Fibroblast of the aortic adventitia (primary cell): ENCODE measurements around the gene ORC1. TPM values are rescaled to one million over a fixed set of nuclear protein-coding genes. Genes with fewer than 3 reads are reported as not detected.
A peak's percentile ranks its signal among the peaks of the same experiment; 100 is the strongest.

Experiments used
- DNase-seq: peaks from one replicate; pipeline ENCODE4 v3.0.0-alpha.2; 2010; ENCODE audit warnings: low read depth
- H3K4me3 ChIP-seq: 2 replicates; pipeline ENCODE4 v1.5.1; 2011; ENCODE audit warnings: low read depth, mild to moderate bottlenecking, control low read depth, low read length, moderate library complexity
- total RNA-seq: library from RNA; depleted of rRNA; stranded (reverse); fragments of >200 nt; gene quantifications from 2 replicates; pipeline ENCODE4 v1.2.3, GENCODE V29; 2012; ENCODE audit warnings: low replicate concordance
- TF ChIP-seq, protein P1 (sequence below): IDR thresholded peaks from 2 replicates; pipeline ENCODE4 v1.5.1; 2011; ENCODE audit warnings: mild to moderate bottlenecking, low read length, control low read depth, inconsistent platforms; ENCODE audit not compliant: insufficient read depth

ORC1 gene
- total RNA-seq, 1 donor = 12.6 TPM

GRCh38 chr1:52352690-52353089, 51.5 kb downstream of the ORC1 start:
- TF ChIP-seq, protein P1, sequence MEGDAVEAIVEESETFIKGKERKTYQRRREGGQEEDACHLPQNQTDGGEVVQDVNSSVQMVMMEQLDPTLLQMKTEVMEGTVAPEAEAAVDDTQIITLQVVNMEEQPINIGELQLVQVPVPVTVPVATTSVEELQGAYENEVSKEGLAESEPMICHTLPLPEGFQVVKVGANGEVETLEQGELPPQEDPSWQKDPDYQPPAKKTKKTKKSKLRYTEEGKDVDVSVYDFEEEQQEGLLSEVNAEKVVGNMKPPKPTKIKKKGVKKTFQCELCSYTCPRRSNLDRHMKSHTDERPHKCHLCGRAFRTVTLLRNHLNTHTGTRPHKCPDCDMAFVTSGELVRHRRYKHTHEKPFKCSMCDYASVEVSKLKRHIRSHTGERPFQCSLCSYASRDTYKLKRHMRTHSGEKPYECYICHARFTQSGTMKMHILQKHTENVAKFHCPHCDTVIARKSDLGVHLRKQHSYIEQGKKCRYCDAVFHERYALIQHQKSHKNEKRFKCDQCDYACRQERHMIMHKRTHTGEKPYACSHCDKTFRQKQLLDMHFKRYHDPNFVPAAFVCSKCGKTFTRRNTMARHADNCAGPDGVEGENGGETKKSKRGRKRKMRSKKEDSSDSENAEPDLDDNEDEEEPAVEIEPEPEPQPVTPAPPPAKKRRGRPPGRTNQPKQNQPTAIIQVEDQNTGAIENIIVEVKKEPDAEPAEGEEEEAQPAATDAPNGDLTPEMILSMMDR = no peak
- no peak for DNase-seq
- H3K4me3 ChIP-seq = no peak overlapping the region

DNA sequence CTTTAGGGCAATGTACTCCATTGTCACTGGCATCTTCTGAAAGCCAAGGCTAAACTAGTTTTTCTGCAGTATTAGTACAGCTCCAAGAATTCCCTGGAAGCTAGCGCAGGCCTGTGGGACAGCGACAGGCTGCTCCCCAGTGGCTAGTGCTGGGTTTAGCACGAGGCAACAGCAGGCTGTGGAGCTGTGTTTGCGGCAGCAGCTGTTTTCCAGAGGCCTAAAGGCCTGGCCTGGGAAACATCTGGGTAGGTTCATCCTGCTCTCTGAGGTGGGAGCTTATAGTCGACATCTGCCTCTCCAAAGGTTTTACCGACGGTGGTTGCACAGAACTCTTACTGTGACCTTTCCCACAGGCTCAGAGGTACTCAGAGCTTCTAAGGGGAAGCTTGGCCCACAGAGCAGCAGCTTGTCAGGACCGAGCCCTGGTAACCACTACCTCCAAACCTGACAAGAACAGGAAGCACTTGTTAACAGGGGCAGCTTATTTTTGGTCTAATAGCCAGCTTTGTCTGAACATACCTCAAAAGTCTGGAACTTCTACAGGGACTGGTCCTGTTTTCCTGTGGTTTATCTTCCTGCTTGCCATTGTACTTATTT, 55.4 kb downstream of the ORC1 start:
- peak; percentile 10 for DNase-seq
- TF ChIP-seq, protein P1 = peak; percentile 20
- no peak overlapping the region for H3K4me3 ChIP-seq

DNA sequence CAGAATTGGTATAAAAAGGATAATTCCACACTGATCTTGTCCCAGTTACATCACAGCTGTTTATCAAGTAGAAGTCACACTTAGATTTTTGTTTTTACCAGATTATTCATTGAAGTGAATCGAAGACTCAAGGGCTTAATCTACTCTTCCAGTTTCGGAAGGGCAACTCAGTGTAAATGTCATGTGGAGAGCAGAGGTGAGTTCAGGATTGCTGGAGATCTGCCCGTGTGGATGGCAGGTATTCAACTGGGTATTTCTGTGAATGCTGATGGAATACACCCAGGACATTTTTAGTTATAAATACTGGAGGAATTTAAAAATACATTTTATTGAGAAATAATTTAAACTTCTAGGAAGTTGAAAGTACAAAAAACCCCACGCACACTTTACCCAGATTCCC, 57.6 kb downstream of the ORC1 start:
- H3K4me3 ChIP-seq = no peak overlapping the region
- DNase-seq = no peak
- TF ChIP-seq, protein P1 = no peak

- DNase-seq = no peak
- TF ChIP-seq, protein P1 = no peak
- no peak overlapping the region for H3K4me3 ChIP-seq
Measured at GRCh38 chr1:52345252-52345651, 59.0 kb downstream of the ORC1 start.

DNA sequence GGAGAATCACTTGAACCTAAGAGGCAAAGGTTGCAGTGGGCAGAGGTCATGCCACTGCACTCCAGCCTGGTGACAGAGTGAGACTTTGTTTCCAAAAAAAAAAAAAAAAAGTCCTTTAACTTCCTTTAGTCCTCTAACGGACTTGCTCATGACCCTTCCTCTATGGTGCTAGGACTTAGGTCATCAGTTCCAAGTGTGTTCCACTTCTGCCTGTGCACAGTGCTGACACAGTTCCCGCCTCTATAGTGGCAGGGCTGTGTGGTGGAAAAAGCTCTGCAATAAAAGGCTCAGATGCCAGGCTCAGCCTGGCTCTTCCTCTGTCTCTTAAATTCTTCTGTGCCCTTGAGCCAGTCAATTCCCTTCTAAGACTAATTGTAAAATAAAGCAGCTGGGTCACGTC, 60.2 kb downstream of the ORC1 start:
- TF ChIP-seq, protein P1 = no peak
- H3K4me3 ChIP-seq = no peak overlapping the region
- no peak for DNase-seq

DNA sequence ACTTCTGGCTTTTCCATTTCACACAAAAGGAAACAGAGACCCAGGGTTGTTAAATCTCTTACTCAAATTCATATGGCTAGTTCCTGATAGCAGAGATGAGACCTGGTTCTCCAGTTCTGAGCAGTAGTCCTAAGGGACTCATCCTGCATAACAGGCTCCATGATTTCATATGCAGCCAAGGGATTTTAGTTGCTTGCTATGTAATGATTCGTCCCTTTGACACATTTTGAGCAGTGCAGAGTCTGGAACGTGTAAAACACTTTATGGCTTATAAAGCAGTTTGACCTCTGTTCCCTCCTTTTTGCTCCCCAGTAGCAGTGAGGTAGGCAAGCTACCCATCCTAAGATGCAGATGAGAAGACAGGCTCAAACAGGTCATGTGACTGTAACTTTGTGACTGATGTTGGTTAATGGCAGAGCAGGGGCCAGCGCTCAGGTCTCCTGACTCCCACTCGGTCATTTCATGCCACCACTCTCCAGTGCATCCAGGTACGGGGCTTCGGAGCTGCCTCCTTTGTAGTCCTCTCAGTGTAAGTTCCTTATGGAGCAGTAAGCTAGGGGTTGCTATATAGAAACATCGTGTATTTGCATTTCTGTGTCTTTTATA, 62.5 kb downstream of the ORC1 start:
- H3K4me3 ChIP-seq = no peak overlapping the region
- no peak for DNase-seq
- TF ChIP-seq, protein P1 = no peak

DNA sequence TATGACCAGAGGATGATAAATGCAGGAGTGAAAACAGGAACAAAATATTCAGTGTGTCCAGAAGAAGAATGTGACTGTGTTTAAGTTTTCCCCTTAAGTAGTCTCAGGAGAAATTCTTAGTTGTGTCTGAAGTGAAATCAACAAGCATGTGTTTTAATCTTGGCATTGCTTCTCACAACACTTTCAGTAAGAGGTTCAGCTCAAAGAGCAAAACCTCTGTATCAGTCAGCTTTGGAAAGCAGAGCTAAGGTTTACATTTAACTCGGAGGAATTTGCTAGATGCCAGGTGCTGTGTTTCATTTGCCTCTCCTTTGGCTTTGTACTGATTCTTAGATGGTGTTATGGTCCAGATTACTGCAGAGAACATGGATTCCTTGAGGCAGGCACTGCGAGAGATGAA, 66.8 kb downstream of the ORC1 start:
- DNase-seq = no peak
- TF ChIP-seq, protein P1 = no peak

More for the DNA sequence above, 66.8 kb downstream of the ORC1 start:
- H3K4me3 ChIP-seq = no peak overlapping the region
